Endothelial cell of umbilical vein (primary cell): ENCODE results near the gene CCL2. TPM values are rescaled to one million over a fixed set of nuclear protein-coding genes. Genes with fewer than 3 reads are reported as not detected.

Experiments
- BruUV-seq: library from RNA; stranded (reverse); fragments of 400-500 nt; replicated peaks from 2 replicates; lab custom pipeline; 2021; lab: Mats Ljungman, UMichigan
- CTCF ChIA-PET: fragments of 300-600, 350-600 bp; sonication (Branson Sonifier 250); formaldehyde crosslinking; loops from one replicate; lab custom pipeline; 2021; ENCODE audit warnings: antibody characterized with exemption, inconsistent platforms; lab: Charles Lee
- POLR2A ChIA-PET: fragments of 300-600, 350-600 bp; sonication (Branson Sonifier 250); formaldehyde crosslinking; loops from one replicate; lab custom pipeline; 2021; ENCODE audit warnings: antibody characterized with exemption, inconsistent platforms; lab: Charles Lee
- DNase-seq: peaks from one replicate; pipeline ENCODE4 v3.0.0-alpha.2; 2011; ENCODE audit warnings: low read depth, low spot score
- FAIRE-seq: peaks from 2 replicates; lab custom pipeline; 2011; peaks lifted over from hg19 to GRCh38; lab: Jason Lieb, UNC
- H2AFZ ChIP-seq: 2 replicates; pipeline ENCODE4 v1.6.0; 2012; ENCODE audit warnings: low read depth, low read length, control low read depth, inconsistent platforms
- H3K27ac ChIP-seq: 2 replicates; pipeline ENCODE4 v1.5.1; 2011; ENCODE audit warnings: low read depth, mild to moderate bottlenecking, control low read depth, low read length, moderate library complexity; ENCODE audit not compliant: insufficient read depth
- H3K27me3 ChIP-seq, 2 experiments: 2 replicates each; pipeline versions ENCODE4 v1.6.0 to v1.6.1; 2011; ENCODE audit warnings: low read length in 2 of 2, mixed read lengths in 1 of 2; ENCODE audit not compliant: control insufficient read depth in 2 of 2, insufficient read depth in 2 of 2
- H3K36me3 ChIP-seq, 2 experiments: 2 replicates in 1 of 2; 3 replicates in 1 of 2; pipeline ENCODE4 v1.5.1; 2011; ENCODE audit warnings: low read length in 2 of 2, mild to moderate bottlenecking in 1 of 2, moderate library complexity in 1 of 2; ENCODE audit not compliant: control insufficient read depth in 2 of 2, insufficient read depth in 2 of 2; ENCODE audit errors: extremely low read depth in 1 of 2
- H3K4me1 ChIP-seq: 3 replicates; pipeline ENCODE4 v1.5.1; 2011; ENCODE audit warnings: mild to moderate bottlenecking, low read length; ENCODE audit not compliant: control insufficient read depth, insufficient read depth; ENCODE audit errors: extremely low read depth
- H3K4me2 ChIP-seq: 2 replicates; pipeline ENCODE4 v1.6.1; 2011; ENCODE audit warnings: low read length, control low read depth, mixed read lengths; ENCODE audit not compliant: insufficient read depth
- H3K4me3 ChIP-seq, 3 experiments: fragments of 200-600 bp in 1 of 3; sonication (generic), shearing (Covaris generic) in 1 of 3; replicated peaks in 1 of 3; 2 replicates each; pipeline ENCODE4 v1.5.1; 2011 to 2016; ENCODE audit warnings: control low read depth in 3 of 3, low read length in 3 of 3, mild to moderate bottlenecking in 2 of 3, inconsistent platforms in 1 of 3, low read depth in 1 of 3, moderate library complexity in 1 of 3; ENCODE audit not compliant: insufficient read depth in 1 of 3
- H3K79me2 ChIP-seq: 2 replicates; pipeline ENCODE4 v1.6.0; 2012; ENCODE audit warnings: low read length, inconsistent platforms; ENCODE audit not compliant: control insufficient read depth, insufficient read depth
- H3K9ac ChIP-seq: replicated peaks from 2 replicates; pipeline ENCODE3; 2011; ENCODE audit warnings: low read length, control low read depth; ENCODE audit not compliant: insufficient read depth; ENCODE audit errors: extremely low read depth
- H3K9me1 ChIP-seq: replicated peaks from 3 replicates; pipeline ENCODE4 v1.6.0; 2011; ENCODE audit warnings: mild to moderate bottlenecking, low read length; ENCODE audit not compliant: control insufficient read depth, insufficient read depth; ENCODE audit errors: extremely low read depth
- H3K9me3 ChIP-seq: replicated peaks from 2 replicates; pipeline ENCODE4 v1.5.1; 2012; ENCODE audit warnings: low read length, inconsistent platforms; ENCODE audit not compliant: control insufficient read depth, insufficient read depth
- H4K20me1 ChIP-seq: replicated peaks from 2 replicates; pipeline ENCODE3; 2011; ENCODE audit warnings: mild to moderate bottlenecking, low read length; ENCODE audit not compliant: control insufficient read depth, insufficient read depth; ENCODE audit errors: extremely low read depth
- CTCF ChIP-seq, 2 donors: IDR thresholded peaks; 1 replicate in 1 of 2; 2 replicates in 1 of 2; pipeline ENCODE4 v1.5.1; 2011; ENCODE audit warnings: low read length in 2 of 2, mild to moderate bottlenecking in 2 of 2, moderate library complexity in 2 of 2, control low read depth in 1 of 2, inconsistent platforms in 1 of 2, low read depth in 1 of 2; ENCODE audit not compliant: insufficient read depth in 1 of 2; ENCODE audit errors: extremely low read depth in 1 of 2
- EZH2 ChIP-seq: IDR thresholded peaks from 2 replicates; pipeline ENCODE4 v1.6.1; 2012; ENCODE audit warnings: borderline replicate concordance, low read depth, mild to moderate bottlenecking, moderate library complexity, low read length, inconsistent platforms; ENCODE audit not compliant: severe bottlenecking
- JUN ChIP-seq: IDR thresholded peaks from 2 replicates; pipeline ENCODE4 v1.6.1; 2011; ENCODE audit warnings: borderline replicate concordance, low read depth; ENCODE audit not compliant: insufficient read length, insufficient read depth
- MYC ChIP-seq: IDR thresholded peaks from one replicate; pipeline ENCODE4 v1.6.1; 2011; ENCODE audit warnings: mild to moderate bottlenecking, low read depth, low read length
- POLR2AphosphoS5 ChIP-seq: IDR thresholded peaks from 2 replicates; pipeline ENCODE4 v1.6.1; 2012; ENCODE audit warnings: low read depth, mild to moderate bottlenecking, control low read depth, low read length, moderate library complexity; ENCODE audit not compliant: insufficient read depth
- dilution Hi-C: fragments of 300-500 bp; cut with MboI; formaldehyde crosslinking; loops from one replicate; pipeline ENCODE4 v1.15.0; 2019; ENCODE audit warnings: low sequenced_read_pairs; ENCODE audit not compliant: extremely low pct_ligation_motif_present
- intact Hi-C: fragments of 100-400 bp; cut with micrococcal nuclease; formaldehyde crosslinking; loops from one replicate; pipeline ENCODE4 v1.10.0; 2022
- polyA plus RNA-seq, 4 experiments: library from polyadenylated mRNA; depleted of rRNA in 3 of 4; stranded (reverse) in 3 of 4; unstranded in 1 of 4; fragments of >200 nt; gene quantifications; 2 replicates each; pipeline versions ENCODE4 v1.2.1 to v1.2.3, GENCODE V29; 2011 to 2012; ENCODE audit warnings: missing spikeins in 1 of 4
- total RNA-seq: library from RNA; stranded (reverse); gene quantifications from 2 replicates; pipeline ENCODE4 v1.2.3, GENCODE V29; 2021

The CCL2 gene
- total and polyA plus RNA-seq, 2 donors (not counting 3 experiments of a cell fraction or from before 2014, with no cell fraction given): 238 to 599 TPM

DNA sequence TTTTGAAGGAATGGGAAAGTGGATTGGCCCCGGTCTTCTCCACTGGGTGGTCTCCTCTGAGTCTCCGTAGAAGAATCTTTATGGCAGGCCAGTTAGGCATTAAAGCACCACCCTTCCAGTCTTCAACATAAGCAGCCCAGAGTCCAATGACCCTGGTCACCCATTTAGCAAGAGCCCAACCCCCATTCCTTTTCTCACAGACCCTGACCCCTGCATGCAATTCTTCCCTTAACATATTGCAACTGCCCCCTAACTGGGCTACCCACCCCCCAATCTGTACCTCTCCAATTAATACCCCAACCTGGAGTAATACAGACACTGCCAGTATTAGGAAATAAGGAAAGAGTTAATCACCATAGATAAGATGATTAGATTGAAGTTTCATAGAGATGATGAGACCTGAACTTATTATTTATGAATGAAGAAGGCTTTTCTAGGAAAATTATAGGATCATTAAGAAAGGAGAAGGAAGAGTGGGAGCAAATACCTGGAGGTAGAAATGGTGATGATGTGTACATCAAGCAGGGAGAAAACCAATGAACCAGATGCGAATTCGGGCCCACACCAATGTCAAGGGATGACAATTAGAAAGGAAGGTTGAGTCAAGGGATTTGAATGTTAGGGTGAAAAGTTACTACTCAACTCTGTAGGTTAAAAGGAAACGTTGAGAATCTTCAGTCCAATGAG is 2.4 kb downstream of the CCL2 start:
- peaks cover 55% of the 10 kb centered on the region for H3K4me1 ChIP-seq
- TF ChIP-seq CTCF (IDR thresholded peaks at IDR 0.05; ENCODE audit: extremely low read depth in 1 of 2, insufficient read depth in 1 of 2, low read depth in 1 of 2, low read length in 2 of 2) (no peak), POLR2AphosphoS5 (peak; percentile 12), JUN (no peak), EZH2 (no peak), MYC (no peak)
- no peak overlapping the region for H2AFZ ChIP-seq
- H3K4me2 ChIP-seq: no peak overlapping the region
- intact Hi-C loops: loop anchor here (10.0 kb wide), 2 partner anchors 987 to 1117 kb away; partner anchors contain the start of genes SLFN11 and SLFN5
- DNase-seq (peak; percentile 60), FAIRE-seq (no peak)
- H3K36me3 ChIP-seq: peaks cover 0 to 4% of the 10 kb centered on the region in 2 experiments
- no peak overlapping the region for H3K9ac ChIP-seq
- no peak overlapping the region for H3K4me3 ChIP-seq
- H3K27ac ChIP-seq: no peak overlapping the region
- ChIA-PET CTCF (interaction anchor here (2.3 to 3.7 kb wide), 2 partner anchors 57 to 104 kb away, joined by 8 to 19 read pairs; no protein-coding TSS in a partner anchor), POLR2A (interaction anchor here (2.8 kb wide), 1 partner anchor 22 kb away, joined by 12 read pairs; no protein-coding TSS in a partner anchor)
- dilution Hi-C loops: no loop called here
- no peaks in the 10 kb centered on the region for H3K9me1 ChIP-seq
- H3K79me2 ChIP-seq: no peaks in the 10 kb centered on the region
- H3K9me3 ChIP-seq: no peaks in the 10 kb centered on the region
- no peaks in the 10 kb centered on the region for H4K20me1 ChIP-seq
- no peaks in the 10 kb centered on the region for H3K27me3 ChIP-seq
- BruUV-seq: no TSS peak
